HG03558 (cell line): ENCODE data around the gene RBM47.
A peak's percentile ranks its signal among the peaks of the same experiment; 100 is the strongest.

ENCODE experiments used
- ATAC-seq: cut with Tn5 transposase; IDR thresholded peaks from one replicate; pipeline ENCODE4 v1.9.1; 2021; ENCODE audit warnings: moderate number of reproducible peaks; ENCODE audit not compliant: unreplicated experiment; ENCODE audit errors: extremely low read depth

Gene RBM47

GRCh38 chr4:40511036-40511614 is 118.5 kb downstream of the RBM47 start:
- no peak for ATAC-seq

GRCh38 chr4:40507977-40508376 is 121.7 kb downstream of the RBM47 start:
- no peak for ATAC-seq

- no peak for ATAC-seq
Measured at GRCh38 chr4:40506492-40506891, 123.2 kb downstream of the RBM47 start.

- no peak for ATAC-seq
Measured at GRCh38 chr4:40506066-40506465, 123.6 kb downstream of the RBM47 start.

GRCh38 chr4:40502934-40503333 is 126.7 kb downstream of the RBM47 start:
- ATAC-seq: no peak

DNA sequence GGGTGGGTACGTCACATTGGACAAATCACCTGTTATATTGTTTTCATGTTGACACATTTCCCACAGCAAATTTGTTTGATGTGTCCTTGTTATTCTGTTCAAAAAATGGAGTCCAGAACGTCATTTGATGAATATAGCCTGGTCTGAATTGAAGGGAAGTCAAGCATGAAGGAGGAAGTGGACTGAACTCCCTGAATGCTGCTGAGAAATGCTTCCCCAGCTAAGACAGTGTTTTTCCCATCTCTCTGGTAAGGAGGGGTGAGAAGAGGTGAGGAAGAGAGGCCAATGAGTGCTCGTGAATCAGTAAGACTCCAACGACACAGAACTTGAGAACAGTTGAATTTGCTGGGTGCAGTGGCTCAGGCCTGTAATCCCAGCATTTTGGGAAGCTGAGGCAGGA is 127.4 kb downstream of the RBM47 start:
- no peak for ATAC-seq

- ATAC-seq: no peak
Measured at GRCh38 chr4:40500781-40501180, 128.9 kb downstream of the RBM47 start.

- ATAC-seq: no peak
Measured at GRCh38 chr4:40493160-40493559, 136.5 kb downstream of the RBM47 start.

GRCh38 chr4:40492691-40493090 is 137.0 kb downstream of the RBM47 start:
- ATAC-seq: no peak

- ATAC-seq: no peak
Measured at GRCh38 chr4:40490481-40490880, 139.2 kb downstream of the RBM47 start.

- no peak for ATAC-seq
Measured at GRCh38 chr4:40489961-40490360, 139.7 kb downstream of the RBM47 start.

DNA sequence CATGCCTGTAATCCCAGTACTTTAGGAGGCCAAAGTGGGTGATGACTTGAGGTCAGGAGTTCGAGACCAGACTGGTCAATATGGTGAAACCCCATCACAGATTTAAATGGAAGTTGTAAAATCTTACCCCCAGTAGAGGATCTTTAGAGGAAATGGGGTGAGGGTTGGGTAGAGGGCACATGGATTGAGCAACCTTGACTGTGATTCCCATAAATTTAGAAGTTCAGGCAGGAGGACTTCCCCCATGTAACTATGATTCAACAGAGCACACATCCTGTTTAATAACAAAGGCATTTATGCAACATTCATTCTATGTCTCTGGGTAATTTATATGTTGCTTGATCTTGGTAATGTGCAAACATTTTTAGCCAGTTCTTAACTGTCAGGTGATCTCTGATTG is 143.1 kb downstream of the RBM47 start:
- ATAC-seq: no peak

GRCh38 chr4:40484346-40485090 is 145.1 kb downstream of the RBM47 start:
- ATAC-seq: no peak

- no peak for ATAC-seq
Measured at GRCh38 chr4:40482985-40483647, 146.5 kb downstream of the RBM47 start.

GRCh38 chr4:40481977-40482376 is 147.7 kb downstream of the RBM47 start:
- ATAC-seq: no peak

DNA sequence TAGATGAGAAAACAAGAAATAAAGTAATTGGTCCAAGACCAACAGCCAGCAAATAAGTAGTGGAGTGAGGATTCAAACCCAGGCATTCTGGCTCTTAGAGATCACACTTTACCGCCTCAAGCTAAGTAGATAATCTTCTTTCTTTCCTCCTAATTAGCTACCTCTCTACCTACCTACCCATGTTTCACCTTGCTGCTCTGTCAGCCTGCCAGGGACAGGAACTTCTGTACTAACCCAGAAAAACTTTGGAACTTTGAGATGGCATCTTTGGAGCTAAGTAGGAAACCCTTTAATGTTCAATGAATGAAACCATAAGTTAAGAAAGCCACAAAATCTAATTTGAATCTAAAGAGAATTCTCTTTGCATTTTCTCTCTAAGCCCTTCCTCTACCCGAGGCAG is 149.4 kb downstream of the RBM47 start:
- no peak for ATAC-seq

DNA sequence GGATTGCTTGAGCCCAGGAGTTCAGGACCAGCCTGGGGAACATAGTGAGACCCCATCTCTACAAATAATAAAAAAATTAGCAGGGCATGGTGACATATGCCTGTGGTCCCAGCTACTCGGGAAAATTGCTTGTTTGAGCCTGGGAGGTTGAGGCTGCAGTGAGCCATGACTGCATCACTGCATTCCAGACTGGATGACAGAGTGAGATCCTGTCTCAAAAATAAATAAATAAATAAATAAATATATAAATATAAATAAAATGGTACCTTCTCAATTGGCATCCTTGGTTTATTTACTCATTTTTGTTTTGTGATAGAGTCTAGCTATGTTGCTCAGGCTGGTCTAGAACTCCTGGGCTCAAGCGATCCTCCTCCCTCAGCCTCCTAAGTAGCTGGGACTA is 150.3 kb downstream of the RBM47 start:
- ATAC-seq: no peak

GRCh38 chr4:40475609-40476008 is 154.1 kb downstream of the RBM47 start:
- ATAC-seq: no peak

DNA sequence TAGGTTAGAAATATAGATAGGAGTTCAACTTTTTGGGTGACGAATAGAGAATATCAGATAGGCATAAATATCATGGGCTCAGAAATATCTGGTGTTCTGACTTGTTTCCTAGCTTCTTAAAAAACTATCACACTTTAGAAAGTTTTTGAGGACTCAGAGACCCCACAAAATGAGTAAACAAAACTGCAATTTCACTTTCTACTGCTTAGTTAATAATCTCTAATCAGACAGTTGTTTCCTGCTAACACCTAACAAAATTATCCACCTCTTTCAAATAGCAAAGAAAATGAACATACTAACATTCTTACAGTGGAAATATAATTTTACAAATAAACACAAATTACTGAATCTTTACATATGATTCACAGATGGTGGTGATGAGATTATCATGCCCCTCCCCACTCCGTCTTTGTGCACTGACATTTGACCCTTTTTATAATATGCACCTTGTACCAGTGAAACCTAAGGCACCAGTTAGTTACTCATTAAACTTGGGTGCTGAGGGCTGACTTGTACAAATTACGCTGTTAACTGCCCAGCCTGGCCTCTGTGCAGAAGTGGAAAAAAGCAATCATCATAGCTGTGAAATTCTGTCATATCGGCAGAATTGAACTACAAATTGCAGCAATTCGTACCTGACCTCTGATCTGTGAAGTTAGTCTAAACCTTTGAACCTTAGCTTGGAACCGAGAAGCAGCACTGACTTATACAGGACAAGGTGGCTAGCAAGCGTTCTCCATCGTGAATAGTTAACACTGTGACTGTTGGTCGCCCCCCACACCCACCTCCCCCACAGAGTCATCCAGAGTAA is 155.9 kb downstream of the RBM47 start:
- ATAC-seq: peak; percentile 55

- no peak for ATAC-seq
Measured at GRCh38 chr4:40471923-40472322, 157.7 kb downstream of the RBM47 start.

- no peak for ATAC-seq
Measured at GRCh38 chr4:40466789-40467188, 162.9 kb downstream of the RBM47 start.
